GM21360 (cell line): Measurements from ENCODE around the gene ERMN.

ENCODE experiments used
- ATAC-seq: cut with Tn5 transposase; IDR thresholded peaks from one replicate; pipeline ENCODE4 v1.9.1; 2021; ENCODE audit warnings: mild to moderate bottlenecking, moderate library complexity; ENCODE audit not compliant: unreplicated experiment

Gene ERMN

DNA sequence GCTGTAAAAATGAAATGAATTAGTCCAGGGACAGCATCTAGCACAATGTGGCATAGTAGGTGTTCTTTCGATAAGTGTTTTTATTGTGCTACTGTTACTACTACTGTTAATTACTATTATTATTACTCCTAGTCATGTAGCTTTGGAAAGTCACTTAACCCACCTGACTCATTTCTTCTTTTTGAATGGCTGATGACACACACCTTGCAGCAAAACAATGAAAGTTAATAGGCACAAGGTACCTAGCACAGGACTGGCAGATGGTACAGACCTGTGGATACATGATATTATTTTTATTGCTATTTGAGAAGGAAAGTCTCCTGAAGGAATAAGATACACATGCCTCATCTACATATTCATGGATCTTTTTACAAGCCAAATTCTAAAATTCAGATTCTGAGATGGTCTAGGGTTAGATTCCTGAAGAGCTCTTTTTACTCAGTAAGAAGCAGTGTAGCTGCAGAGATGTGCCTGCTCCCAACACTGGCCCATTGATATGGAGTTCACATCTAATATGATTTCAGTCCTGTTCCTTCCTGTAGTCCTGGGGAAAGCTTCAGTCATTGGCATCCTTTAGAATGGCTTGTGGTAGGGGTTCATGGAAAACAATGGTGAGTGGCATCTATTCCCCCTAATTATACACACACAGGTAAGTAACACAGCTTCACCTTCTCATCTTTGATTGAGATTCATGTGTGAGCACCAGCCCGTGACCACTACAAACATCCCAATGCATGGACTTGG, 7.9 kb upstream of the ERMN start:
- no peak for ATAC-seq

- no peak for ATAC-seq
These were observed 3.9 kb upstream of the ERMN start for GRCh38 chr2:157329524-157329923.

GRCh38 chr2:157327621-157328500, 2.2 kb upstream of the ERMN start:
- ATAC-seq = peak; percentile 98

DNA sequence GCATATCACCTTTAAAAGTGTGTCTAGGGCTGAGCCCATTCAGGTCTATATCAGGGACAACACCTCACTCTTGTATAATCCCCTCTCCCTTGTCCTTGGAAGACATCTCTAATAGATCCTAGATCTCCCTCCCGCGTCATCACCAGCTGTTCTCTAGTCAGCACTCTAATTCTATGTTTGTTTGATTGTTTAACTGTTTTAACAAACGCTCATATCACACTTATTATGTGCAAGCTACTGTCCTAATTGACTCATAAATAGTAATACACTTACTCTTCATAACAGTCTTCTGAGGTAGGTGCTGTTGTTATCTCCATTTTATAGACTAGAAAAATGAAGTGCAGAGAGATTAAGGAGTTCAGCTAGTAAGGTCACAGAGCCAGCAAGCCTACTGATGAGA, 1.6 kb upstream of the ERMN start:
- no peak for ATAC-seq

DNA sequence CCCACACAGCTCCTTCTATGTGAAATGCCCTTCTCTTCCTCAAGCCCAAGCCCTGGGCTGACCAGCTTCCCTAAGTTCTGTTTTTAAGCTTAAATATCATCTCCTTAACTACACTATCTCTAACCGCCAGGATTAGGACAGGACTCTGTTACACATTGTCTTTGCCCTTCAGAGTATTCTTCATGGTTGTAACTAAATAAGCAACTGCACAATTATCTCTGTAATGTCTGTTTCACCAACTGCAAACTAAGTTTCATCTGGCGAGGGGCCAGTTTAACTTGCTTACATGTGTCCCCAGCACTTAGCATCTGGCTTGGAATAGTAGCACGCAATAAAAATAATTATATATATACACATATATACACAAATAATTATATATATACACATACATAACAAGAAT, 1.1 kb upstream of the ERMN start:
- no peak for ATAC-seq

GRCh38 chr2:157324331-157324843, 1.2 kb downstream of the ERMN start:
- no peak for ATAC-seq

DNA sequence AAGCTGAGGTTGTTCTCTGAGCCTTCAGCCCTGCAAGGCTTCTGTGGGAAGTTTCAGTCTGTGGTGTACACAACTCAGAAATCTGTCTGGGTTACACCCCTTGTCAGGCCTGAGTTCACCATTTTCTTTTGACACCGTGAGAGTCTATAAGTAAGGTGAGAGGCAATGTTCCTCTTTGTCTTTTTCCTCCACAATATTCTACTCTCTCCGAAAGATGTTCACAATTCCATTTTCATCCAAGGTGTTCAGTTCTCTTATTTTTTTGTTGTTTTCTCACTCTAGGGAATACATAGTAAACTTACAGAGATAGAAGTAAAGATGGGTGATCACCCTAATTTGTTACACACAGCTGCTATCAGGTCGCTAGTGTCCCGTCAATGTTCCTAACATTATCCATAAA, 3.2 kb downstream of the ERMN start:
- no peak for ATAC-seq

- no peak for ATAC-seq
These were observed 4.2 kb downstream of the ERMN start for GRCh38 chr2:157321466-157321865.

DNA sequence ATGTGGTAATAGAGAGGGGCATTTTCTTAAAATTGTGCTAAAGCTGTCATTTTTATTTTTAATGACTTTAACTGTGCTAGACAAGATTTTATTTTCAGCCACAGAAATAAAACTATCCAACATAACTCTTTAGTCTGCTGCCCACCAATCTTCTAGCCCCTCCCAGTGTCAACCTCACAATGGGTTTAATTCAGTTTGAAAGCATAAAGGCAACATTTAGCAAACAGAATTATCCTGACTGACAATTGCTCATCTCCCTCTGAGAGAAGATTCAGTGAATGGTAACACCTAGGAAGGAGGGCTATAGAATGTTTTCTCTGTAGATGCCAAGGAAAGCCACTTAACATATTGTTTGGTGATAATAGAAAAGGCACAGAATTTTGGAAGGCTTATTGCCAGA, 5.2 kb downstream of the ERMN start:
- ATAC-seq = no peak

DNA sequence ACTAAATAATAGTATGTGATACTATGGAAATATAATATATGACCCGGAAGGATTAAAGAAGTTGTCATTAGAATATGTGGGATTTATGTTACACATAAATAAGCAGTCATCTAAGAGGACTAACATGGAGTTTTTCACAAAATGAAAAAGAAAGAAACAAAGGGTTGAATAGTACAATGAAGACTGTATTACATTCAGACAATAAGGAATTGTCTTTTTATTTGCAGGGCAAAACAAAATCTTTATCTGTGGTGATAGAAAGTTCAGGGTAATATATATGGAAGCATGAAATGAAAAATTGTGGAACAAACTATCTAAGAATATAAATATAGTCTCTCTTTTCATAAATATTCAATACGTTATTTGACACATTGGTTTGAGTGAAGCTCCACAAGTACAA, 5.8 kb downstream of the ERMN start:
- no peak for ATAC-seq

DNA sequence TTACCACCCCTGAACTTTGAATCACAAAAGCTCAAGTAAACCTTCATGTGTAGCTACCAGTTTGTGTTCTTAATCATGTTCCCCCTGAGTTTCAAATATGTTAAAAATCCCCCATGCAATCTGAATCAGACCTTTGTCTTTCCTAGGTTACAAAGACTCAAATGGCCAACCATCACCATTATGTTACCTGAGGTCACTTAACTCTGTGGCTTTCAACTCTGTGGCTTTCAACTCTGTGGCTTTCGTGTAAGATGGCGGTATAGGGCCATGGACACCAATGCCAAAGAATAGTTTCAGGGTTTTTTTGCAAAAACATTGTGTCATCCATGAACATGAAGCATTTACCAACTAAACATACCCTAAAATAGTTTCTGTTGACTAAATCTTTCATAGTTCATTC, 6.7 kb downstream of the ERMN start:
- no peak for ATAC-seq

DNA sequence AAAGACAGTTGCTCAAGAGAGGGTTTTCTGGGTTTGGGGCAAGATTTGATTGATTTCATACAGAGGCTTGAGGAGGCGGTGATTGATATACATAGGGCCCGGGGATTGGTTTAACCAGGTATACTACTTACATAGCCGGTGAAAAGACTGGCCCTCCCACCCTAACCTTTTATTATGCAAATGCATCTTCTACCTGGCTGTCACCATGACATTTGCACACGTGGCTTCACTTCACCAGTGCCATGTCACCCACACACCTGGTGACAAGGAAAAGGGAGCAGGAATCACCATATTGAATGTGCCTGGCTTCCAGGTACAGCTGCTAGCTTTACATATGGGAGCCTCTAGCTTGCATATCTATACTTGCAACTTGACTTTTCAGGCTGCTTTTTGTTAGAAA, 9.7 kb downstream of the ERMN start:
- no peak for ATAC-seq

- ATAC-seq = peak; percentile 40
These were observed 12.6 kb downstream of the ERMN start for GRCh38 chr2:157312866-157313486.

GRCh38 chr2:157311706-157312105, 13.9 kb downstream of the ERMN start:
- ATAC-seq = no peak

- no peak for ATAC-seq
These were observed 15.7 kb downstream of the ERMN start for GRCh38 chr2:157309878-157310277.

DNA sequence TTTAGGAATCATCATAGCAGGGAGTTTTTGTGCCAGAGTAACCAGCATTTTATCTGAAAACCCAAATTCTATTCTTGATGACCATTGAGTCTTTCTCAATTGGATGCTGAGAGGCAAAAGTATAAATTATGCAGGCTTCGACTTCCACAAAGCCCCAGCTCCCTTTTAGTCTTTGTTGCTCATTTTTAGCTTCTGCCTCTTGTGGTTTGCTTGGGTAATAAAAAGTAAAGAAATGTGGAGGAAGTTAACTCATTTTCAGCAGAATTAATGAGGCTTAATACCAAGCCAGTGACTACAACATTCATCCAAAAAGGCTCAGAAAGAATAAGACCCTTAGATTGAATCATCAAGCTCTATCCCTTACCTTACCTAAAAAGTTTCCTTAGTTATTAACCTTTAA, 18.6 kb downstream of the ERMN start:
- ATAC-seq = no peak

GRCh38 chr2:157305723-157306110, 19.9 kb downstream of the ERMN start:
- no peak for ATAC-seq

GRCh38 chr2:157304811-157305722, 20.6 kb downstream of the ERMN start:
- ATAC-seq = no peak

DNA sequence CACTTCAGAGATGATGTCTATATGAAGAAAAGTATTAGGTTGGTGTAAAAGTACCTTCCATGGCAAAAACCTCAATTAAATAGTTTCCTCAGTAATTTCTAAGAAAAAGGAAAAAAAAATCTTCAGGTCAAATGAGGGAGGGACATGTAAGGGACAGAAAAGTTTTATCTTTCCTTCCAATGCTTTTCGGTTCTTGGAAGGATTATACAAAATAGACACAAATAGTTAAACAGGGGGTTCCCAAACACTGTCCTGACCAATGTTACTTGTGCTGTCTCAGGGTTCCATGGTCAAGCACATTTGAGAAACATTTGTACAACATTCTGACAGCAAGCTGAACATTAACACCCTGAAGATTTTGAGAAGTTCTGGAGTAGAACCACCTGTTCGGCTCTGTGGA, 22.0 kb downstream of the ERMN start:
- no peak for ATAC-seq

- ATAC-seq = no peak
These were observed 23.0 kb downstream of the ERMN start for GRCh38 chr2:157302492-157303099.
